KOPT-K1 (cell line): Measurements from ENCODE around the gene PDP2.
A peak's percentile ranks its signal among the peaks of the same experiment; 100 is the strongest.
"Not testable (repeated sequence)": the region's sequence is repeated elsewhere in the genome, so short reads cannot be mapped to it uniquely, and the experiment has no call there.

ENCODE experiments used
- H3K27ac ChIP-seq: fragments of 200-600 bp; sonication (generic); 2 replicates; pipeline ENCODE4 v1.5.1; 2016; ENCODE audit warnings: antibody characterized with exemption, mild to moderate bottlenecking, low read depth, low read length; ENCODE audit not compliant: poor library complexity, severe bottlenecking
- H3K36me3 ChIP-seq: fragments of 200-600 bp; sonication (generic); 2 replicates; pipeline ENCODE4 v1.5.1; 2017; ENCODE audit warnings: antibody characterized with exemption, mild to moderate bottlenecking, low read length, moderate library complexity; ENCODE audit not compliant: insufficient read depth
- H3K9me3 ChIP-seq: fragments of 200-600 bp; sonication (generic); 2 replicates; pipeline ENCODE4 v1.5.1; 2017; ENCODE audit warnings: antibody characterized with exemption, low read length, mild to moderate bottlenecking; ENCODE audit not compliant: insufficient read depth, poor library complexity, severe bottlenecking

The PDP2 gene

GRCh38 chr16:66869424-66869823 is 10.9 kb upstream of the PDP2 start:
- Histone ChIP-seq H3K36me3 (no peaks in the 10 kb centered on the region), H3K27ac (no peak overlapping the region), H3K9me3 (no peaks in the 10 kb centered on the region)

- H3K27ac ChIP-seq, H3K36me3 ChIP-seq, H3K9me3 ChIP-seq: not testable (repeated sequence)
These were observed 9.0 kb upstream of the PDP2 start for GRCh38 chr16:66871363-66871762.

GRCh38 chr16:66871840-66872239 is 8.5 kb upstream of the PDP2 start:
- Histone ChIP-seq H3K27ac (no peak overlapping the region), H3K36me3 (no peaks in the 10 kb centered on the region), H3K9me3 (no peaks in the 10 kb centered on the region)

GRCh38 chr16:66872559-66872942 is 7.8 kb upstream of the PDP2 start:
- no peaks in the 10 kb centered on the region for H3K9me3 ChIP-seq
- peak overlapping the region; percentile 66 for H3K27ac ChIP-seq
- H3K36me3 ChIP-seq: no peaks in the 10 kb centered on the region

DNA sequence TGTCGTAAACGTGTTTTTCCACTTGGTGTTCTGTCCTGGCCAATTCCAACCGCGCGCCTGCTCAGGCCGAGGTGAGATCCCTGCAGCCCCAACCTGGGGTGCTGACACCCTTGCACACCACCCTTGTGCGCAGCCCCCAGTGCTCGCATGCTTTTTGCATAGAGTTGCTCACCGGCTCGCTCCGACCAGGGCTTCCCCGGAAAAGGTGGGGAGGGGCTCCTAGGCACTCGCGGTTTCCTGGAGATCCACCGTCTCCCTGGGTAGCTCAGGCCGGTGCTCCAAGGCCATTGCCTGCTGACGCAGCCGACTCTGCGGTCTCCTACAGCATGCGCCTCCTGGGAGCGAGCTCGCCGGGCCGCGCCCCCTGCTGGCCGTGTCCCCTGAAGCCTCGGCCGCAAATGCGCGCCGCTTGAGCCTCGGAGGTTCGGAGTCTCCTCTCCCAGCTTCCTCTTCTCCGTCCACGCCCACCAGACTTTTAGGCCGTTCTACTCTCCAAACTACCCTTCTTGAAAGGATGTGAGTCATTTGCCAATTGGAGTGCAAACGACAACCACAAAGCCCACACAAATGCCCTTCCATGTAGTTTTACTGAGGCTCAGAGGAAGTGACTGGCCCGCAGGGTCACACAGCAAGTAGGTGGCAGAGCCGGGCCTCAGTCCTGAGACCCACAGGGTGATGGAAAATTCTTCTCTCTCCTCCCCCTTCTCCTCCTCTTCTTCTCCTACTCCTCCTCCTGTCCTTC is 7.2 kb upstream of the PDP2 start:
- Histone ChIP-seq H3K27ac (peak overlapping the region; percentile 66), H3K36me3 (no peaks in the 10 kb centered on the region), H3K9me3 (no peaks in the 10 kb centered on the region)

DNA sequence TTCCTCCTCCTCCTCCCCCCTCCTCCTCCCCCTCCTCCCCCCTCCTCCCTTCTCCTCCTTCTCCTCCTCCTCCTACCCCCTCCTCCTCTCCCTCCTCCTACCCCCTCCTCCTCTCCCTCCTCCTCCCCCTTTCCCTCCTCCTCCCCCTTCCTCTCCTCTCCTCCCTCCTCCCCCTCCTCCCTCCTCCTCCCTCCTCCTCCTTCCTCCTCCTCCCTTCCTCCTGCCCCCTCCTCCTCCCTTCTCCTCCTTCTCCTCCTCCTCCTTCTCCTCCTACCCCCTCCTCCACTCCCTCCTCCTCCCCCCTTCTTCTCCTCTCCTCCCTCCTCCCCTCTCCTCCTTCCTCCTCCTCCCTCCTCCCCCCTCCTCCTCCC is 6.6 kb upstream of the PDP2 start:
- no peaks in the 10 kb centered on the region for H3K36me3 ChIP-seq
- no peaks in the 10 kb centered on the region for H3K9me3 ChIP-seq
- peak overlapping the region; percentile 66 for H3K27ac ChIP-seq

- Histone ChIP-seq H3K27ac (peak overlapping the region; percentile 57), H3K36me3 (no peaks in the 10 kb centered on the region), H3K9me3 (no peaks in the 10 kb centered on the region)
These were observed 6.1 kb upstream of the PDP2 start for GRCh38 chr16:66874079-66874775.

DNA sequence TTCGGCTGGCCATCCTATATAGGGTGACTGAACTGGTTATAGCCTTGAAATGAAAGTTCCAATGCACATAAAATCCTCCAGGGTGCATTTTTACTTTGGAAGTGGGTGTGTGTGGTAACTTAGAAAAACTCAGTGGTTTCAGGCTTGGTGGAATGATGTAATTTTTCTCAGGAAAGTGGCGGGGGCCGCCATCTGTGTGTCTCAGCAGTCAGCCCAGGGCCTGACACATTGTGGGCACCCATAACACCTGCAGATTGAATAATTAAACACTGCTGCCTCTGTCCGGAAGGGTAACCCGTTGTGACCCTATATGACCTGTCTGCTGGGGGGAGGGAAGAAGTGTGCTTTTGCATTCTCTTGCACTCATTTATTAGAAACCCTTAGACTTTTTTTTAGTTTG is 2.2 kb upstream of the PDP2 start:
- Histone ChIP-seq H3K36me3 (0 out of 2 replicates have a peak, but pooled peaks cover under 1% of the 10 kb centered on the region), H3K27ac (peak overlapping the region; percentile 80), H3K9me3 (no peaks in the 10 kb centered on the region)

- Histone ChIP-seq H3K27ac (peak overlapping the region; percentile 63), H3K36me3 (peaks cover 28% of the 10 kb centered on the region), H3K9me3 (no peaks in the 10 kb centered on the region)
These were observed 701 bp downstream of the PDP2 start for GRCh38 chr16:66881014-66881417.

DNA sequence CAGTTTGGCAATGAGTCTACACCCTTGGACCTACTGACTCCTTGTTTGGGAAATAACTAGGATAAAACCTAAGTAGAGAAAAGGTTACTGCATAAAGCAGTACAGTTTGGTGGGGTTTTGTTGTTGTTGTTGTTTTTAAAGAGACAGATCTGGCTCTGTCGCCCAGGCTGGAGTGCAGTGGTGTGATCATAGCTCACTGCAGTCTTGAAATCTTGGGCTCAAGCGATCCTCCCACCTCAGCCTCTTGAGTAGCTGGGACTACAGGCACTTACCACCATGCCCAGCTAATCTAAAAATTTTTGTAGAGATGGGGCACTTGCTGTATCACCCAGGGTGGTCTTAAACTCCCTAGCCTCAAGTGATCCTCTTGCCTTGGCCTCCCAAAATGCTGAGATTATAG is 1.2 kb downstream of the PDP2 start:
- H3K36me3 ChIP-seq: peaks cover 34% of the 10 kb centered on the region
- H3K9me3 ChIP-seq: no peaks in the 10 kb centered on the region
- no peak overlapping the region for H3K27ac ChIP-seq

DNA sequence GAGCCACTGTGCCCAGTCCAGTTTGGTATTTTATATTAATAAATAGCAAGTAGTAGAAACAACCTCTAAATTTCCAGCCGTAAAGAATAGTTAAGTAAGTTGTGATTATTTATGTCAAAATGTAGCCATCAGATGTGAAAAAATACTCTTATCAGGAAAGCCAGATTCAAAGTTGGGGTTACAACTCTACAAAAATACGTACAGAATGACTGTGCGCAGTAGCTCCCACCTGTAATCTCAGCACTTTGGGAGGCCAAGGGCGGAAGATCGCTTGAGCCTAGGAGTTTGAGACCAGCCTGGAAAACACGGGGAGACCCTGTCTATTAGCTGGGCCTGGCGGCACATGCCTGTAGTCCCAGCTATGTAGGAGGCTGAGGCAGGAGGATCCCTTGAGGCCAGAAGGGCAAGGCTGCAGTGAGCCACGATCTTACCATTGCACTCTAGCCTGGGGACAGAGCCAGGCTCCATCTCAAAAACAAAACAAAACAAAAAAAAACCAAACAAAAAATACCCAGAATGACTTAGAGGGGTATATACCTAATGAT is 1.7 kb downstream of the PDP2 start:
- no peaks in the 10 kb centered on the region for H3K9me3 ChIP-seq
- peaks cover 38% of the 10 kb centered on the region for H3K36me3 ChIP-seq
- no peak overlapping the region for H3K27ac ChIP-seq

DNA sequence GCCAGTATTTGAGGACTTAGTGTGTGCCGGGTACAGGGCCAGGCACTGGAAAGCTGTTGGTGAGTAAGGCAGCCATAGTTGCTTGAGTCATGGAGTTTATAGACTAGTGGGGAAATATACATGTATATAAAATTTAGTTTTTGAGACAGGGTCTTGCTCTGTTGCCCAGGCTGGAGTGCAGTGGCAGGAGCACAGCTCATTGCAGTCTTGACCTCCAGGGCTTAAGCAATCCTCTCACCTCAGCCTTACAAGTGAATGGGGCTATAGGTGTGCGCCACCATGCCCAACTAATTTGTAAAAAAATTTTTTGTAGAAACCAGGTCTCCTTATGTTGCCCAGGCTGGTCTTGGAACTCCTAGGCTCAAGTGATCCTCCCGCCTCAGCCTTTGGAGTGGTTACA is 2.4 kb downstream of the PDP2 start:
- no peak overlapping the region for H3K27ac ChIP-seq
- no peaks in the 10 kb centered on the region for H3K9me3 ChIP-seq
- peaks cover 45% of the 10 kb centered on the region for H3K36me3 ChIP-seq

- H3K36me3 ChIP-seq: peaks cover 71% of the 10 kb centered on the region
- H3K27ac ChIP-seq: no peak overlapping the region
- no peaks in the 10 kb centered on the region for H3K9me3 ChIP-seq
These were observed 5.2 kb downstream of the PDP2 start for GRCh38 chr16:66885491-66885890.

DNA sequence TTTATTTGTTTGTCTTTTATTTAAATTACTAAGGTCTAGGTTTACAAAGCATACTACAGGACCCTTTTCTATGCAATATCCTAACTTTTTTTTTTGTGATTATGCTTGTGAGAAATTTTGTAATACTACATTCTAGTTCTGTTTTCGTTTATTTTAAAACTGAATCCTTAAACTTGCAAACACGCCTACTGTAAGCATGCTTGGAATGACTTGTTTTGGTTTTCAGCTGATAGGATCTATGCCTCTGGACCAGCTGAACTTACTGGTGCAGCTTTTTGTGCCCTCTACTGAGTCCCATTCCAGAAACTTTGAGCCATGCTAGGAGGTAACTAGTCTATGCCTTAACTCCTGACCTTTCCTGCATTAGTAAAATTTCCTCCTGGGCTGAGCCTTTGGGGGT is 6.0 kb downstream of the PDP2 start:
- peaks cover 80% of the 10 kb centered on the region for H3K36me3 ChIP-seq
- H3K27ac ChIP-seq: no peak overlapping the region

GRCh38 chr16:66886914-66887313 is 6.6 kb downstream of the PDP2 start:
- Histone ChIP-seq H3K36me3 (peaks cover 83% of the 10 kb centered on the region), H3K27ac (no peak overlapping the region)

More for the DNA sequence above, 6.0 kb downstream of the PDP2 start:
- no peaks in the 10 kb centered on the region for H3K9me3 ChIP-seq

More at GRCh38 chr16:66886914-66887313, 6.6 kb downstream of the PDP2 start:
- no peaks in the 10 kb centered on the region for H3K9me3 ChIP-seq
